NCI-H2107 (cell line): ENCODE results near the gene LRRC38.
"Not testable (repeated sequence)": the region's sequence is repeated elsewhere in the genome, so short reads cannot be mapped to it uniquely, and the experiment has no call there.

ENCODE experiments used
- DNase-seq: peaks from one replicate; lab custom pipeline; 2025; lab: John Stamatoyannopoulos, UW

LRRC38 gene, protein sequence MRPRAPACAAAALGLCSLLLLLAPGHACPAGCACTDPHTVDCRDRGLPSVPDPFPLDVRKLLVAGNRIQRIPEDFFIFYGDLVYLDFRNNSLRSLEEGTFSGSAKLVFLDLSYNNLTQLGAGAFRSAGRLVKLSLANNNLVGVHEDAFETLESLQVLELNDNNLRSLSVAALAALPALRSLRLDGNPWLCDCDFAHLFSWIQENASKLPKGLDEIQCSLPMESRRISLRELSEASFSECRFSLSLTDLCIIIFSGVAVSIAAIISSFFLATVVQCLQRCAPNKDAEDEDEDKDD

GRCh38 chr1:13513895-13514546 lies at the start of gene LRRC38:
TSS of gene LRRC38 (minus strand) at chr1:13514003. CDS start at chr1:13513593, 410 bp downstream.
- no peak for DNase-seq

GRCh38 chr1:13562981-13563380 lies 49.2 kb upstream of the LRRC38 start:
- not testable (repeated sequence) for DNase-seq

- DNase-seq, result no peak
Observed at GRCh38 chr1:13560541-13560940, 46.7 kb upstream of the LRRC38 start.

DNA sequence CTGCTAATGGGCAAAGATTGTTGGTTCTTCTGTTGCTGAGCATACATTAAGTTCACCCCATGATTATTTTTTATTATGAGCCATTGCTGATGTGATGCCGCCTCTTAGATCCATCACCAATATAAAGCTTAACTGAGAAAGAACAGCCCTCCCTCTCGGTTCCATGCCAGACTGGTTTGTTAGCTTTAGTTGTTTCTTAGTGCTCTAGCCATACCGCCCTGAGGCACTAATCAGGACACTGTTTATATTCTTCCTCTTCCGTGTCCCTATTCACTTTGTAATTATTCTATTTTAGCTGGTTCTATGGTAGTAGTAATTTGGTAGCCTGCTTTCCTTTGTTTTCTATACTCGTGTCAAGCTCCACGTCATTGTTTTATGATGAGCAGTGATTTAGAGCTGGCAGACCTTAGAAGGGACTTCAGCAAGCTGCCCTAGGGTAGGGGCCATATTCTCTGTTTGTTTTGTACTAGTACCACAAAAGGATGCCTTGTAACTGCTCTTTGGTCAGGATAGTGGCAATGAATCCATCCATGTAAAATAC lies 42.5 kb upstream of the LRRC38 start:
- DNase-seq, result no peak

DNA sequence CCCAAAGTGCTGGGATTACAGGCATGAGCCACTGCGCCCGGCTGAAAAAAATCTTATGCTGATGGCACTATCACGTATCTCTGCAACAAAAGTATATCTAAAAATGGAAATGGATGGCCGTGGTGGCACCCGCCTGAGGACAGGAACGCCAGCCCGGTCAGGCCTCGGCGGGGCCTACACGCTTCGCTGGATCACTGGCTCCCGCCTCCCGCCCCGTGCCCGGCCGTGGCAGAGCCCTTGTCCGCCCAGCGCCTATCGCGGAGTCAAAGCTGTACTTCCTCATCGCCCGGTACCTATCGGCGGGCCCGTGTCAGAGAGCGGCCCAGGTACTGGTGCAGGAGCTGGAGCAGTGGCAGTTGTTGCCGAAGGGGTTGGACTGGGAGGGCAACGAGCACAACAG lies 41.0 kb upstream of the LRRC38 start:
- DNase-seq, result no peak

GRCh38 chr1:13550663-13551062 lies 36.9 kb upstream of the LRRC38 start:
- no peak for DNase-seq

GRCh38 chr1:13549521-13549920 lies 35.7 kb upstream of the LRRC38 start:
- no peak for DNase-seq

- no peak for DNase-seq
Observed at GRCh38 chr1:13549021-13549420, 35.2 kb upstream of the LRRC38 start.

- DNase-seq, result no peak
Observed at GRCh38 chr1:13548281-13548680, 34.5 kb upstream of the LRRC38 start.

- DNase-seq, result no peak
Observed at GRCh38 chr1:13546791-13547190, 33.0 kb upstream of the LRRC38 start.

- DNase-seq, result no peak
Observed at GRCh38 chr1:13544221-13544556, 30.4 kb upstream of the LRRC38 start.

GRCh38 chr1:13543451-13544220 lies 29.8 kb upstream of the LRRC38 start:
- peak; percentile 8 for DNase-seq

GRCh38 chr1:13541435-13542215 lies 27.8 kb upstream of the LRRC38 start:
- DNase-seq, result no peak

GRCh38 chr1:13540866-13541265 lies 27.1 kb upstream of the LRRC38 start:
- DNase-seq, result no peak

- DNase-seq, result no peak
Observed at GRCh38 chr1:13539683-13540082, 25.9 kb upstream of the LRRC38 start.

- no peak for DNase-seq
Observed at GRCh38 chr1:13538832-13539231, 25.0 kb upstream of the LRRC38 start.

GRCh38 chr1:13536571-13536970 lies 22.8 kb upstream of the LRRC38 start:
- no peak for DNase-seq

DNA sequence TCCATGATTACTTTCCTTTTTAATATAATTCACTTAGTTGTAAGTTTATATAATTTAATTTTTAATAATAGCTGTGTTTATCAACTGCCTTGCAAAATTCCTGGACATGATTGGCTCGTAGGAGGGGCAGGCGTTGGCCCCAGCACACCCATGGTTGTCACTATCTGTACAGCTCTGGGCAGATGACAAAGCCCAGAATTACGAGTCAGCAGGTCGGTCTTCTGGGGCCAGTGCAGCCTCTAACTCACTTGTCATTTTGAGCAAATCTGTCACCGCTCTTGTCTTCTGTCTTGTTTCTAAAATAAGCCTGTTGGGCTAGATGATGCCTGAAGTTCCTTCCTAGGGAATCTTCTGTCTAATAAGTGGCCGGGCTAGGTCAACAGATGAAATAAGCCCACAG lies 21.4 kb upstream of the LRRC38 start:
- DNase-seq, result no peak

GRCh38 chr1:13528320-13528719 lies 14.5 kb upstream of the LRRC38 start:
- no peak for DNase-seq

DNA sequence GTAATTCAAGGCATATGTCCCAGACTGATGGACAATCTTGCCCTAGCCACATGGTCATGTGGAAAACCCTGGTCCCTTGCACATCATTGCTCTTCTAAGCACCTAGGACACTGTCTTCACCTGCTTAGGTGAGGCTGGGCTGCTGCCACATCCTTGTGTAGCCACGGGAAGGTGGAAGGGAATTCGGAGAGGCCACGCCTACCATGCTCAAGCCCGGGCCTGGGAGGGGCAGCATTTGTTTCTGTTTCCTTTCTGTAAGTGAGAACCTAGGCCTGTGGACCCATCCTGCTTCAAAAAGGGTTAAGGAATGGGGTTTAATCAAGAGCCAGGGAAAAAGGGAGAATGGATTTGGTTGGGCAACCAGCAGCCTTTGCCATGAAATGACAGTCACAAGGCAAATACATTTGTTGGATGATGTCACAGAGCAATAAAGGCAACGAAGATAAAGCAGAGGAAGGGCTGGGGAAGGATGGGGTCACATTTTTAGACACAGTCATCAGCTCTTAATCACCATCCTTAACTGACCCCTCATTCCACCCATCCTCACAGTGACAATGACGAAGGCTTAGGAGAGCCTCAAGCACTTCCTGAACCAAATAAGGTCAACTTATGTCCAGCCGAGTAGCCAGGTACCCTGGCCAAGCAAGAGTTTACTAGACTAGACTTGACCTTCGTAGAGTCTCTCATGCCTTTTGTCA lies 10.1 kb upstream of the LRRC38 start:
- no peak for DNase-seq

DNA sequence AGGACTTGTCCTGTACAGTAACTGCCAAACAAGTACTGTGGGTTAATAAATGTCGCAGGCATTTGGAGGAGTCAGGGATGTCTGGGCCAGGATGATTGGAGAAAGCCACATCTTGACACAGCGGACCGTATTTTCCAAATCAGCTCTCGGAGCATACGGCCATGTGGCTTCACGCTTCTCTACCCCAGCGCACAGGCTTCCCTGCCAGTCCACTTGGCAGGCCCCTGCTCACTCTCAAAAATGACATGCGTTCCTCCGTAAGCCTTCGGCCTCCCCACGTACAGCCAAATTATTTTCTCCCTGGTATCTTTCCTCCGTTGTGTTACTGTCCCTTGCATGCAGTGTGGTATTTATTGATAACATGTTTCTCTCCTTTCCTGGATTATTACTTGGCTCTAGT lies 7.2 kb upstream of the LRRC38 start:
- no peak for DNase-seq
